ENCODE results near the gene TTLL9. TPM values are rescaled to one million over a fixed set of nuclear protein-coding genes. Genes with fewer than 3 reads are reported as not detected.

TTLL9 gene
- total and polyA plus RNA-seq, 7 donors = 0.15 to 1.1 TPM; not detected in 5

- H3K27ac ChIP-seq = no peak overlapping the region
- no peak for TF ChIP-seq POLR2A (IDR thresholded peaks at IDR 0.05)
- TF ChIP-seq EP300 (IDR thresholded peaks at IDR 0.05) = no peak
- no peak for TF ChIP-seq CTCF (IDR thresholded peaks at IDR 0.05)
- TF ChIP-seq POLR2AphosphoS5 (IDR thresholded peaks at IDR 0.05) = no peak
- H3K36me3 ChIP-seq = no peaks in the 10 kb centered on the region
- peaks cover 0 to 20% (median 17%) of the 10 kb centered on the region in 4 donors for H3K4me1 ChIP-seq
- no peak for DNase-seq
- WGBS, 2 donors = 68% methylated on average over 15 of the region's 15 CpGs
- H3K9me3 ChIP-seq = no peaks in the 10 kb centered on the region
- intact Hi-C loops (cut with DNase I) = no loop called here
- peaks cover 8 to 79% (median 39%) of the 10 kb centered on the region in 3 donors for H3K27me3 ChIP-seq
- no peak overlapping the region for H3K4me3 ChIP-seq
These were observed 12.3 kb upstream of the TTLL9 start for GRCh38 chr20:31857861-31858759.

GRCh38 chr20:31858760-31859083 lies 11.7 kb upstream of the TTLL9 start:
- DNase-seq = no peak
- no peaks in the 10 kb centered on the region for H3K36me3 ChIP-seq
- H3K4me1 ChIP-seq = peaks cover 0 to 20% (median 17%) of the 10 kb centered on the region in 4 donors
- no peak overlapping the region for H3K4me3 ChIP-seq
- 33 to 39% methylated on average over 3 of the region's 3 CpGs for WGBS, 2 donors
- H3K27ac ChIP-seq = no peak overlapping the region
- no peaks in the 10 kb centered on the region for H3K9me3 ChIP-seq
- no peak for TF ChIP-seq POLR2A (IDR thresholded peaks at IDR 0.05)
- no peak for TF ChIP-seq CTCF (IDR thresholded peaks at IDR 0.05)
- no peak for TF ChIP-seq POLR2AphosphoS5 (IDR thresholded peaks at IDR 0.05)
- TF ChIP-seq EP300 (IDR thresholded peaks at IDR 0.05) = no peak
- H3K27me3 ChIP-seq = peaks cover 8 to 74% (median 39%) of the 10 kb centered on the region in 3 donors
- intact Hi-C loops (cut with DNase I) = no loop called here

GRCh38 chr20:31859266-31859997 lies 11.0 kb upstream of the TTLL9 start:
- 87 to 95% methylated on average over 5 of the region's 5 CpGs for WGBS, 2 donors
- H3K4me1 ChIP-seq = peaks cover 0 to 20% (median 17%) of the 10 kb centered on the region in 4 donors
- H3K27ac ChIP-seq = no peak overlapping the region
- intact Hi-C loops (cut with DNase I) = no loop called here
- no peaks in the 10 kb centered on the region for H3K9me3 ChIP-seq
- no peaks in the 10 kb centered on the region for H3K36me3 ChIP-seq
- TF ChIP-seq POLR2AphosphoS5 (IDR thresholded peaks at IDR 0.05) (no peak), POLR2A (IDR thresholded peaks at IDR 0.05) (no peak), CTCF (IDR thresholded peaks at IDR 0.05) (no peak), EP300 (IDR thresholded peaks at IDR 0.05) (no peak)
- DNase-seq = no peak
- H3K27me3 ChIP-seq = peaks cover 8 to 72% (median 39%) of the 10 kb centered on the region in 3 donors
- no peak overlapping the region for H3K4me3 ChIP-seq

GRCh38 chr20:31859998-31860380 lies 10.4 kb upstream of the TTLL9 start:
- Histone ChIP-seq H3K4me3 (no peak overlapping the region), H3K36me3 (no peaks in the 10 kb centered on the region), H3K27ac (no peak overlapping the region), H3K27me3 (peaks cover 8 to 72% (median 39%) of the 10 kb centered on the region in 3 donors), H3K9me3 (no peaks in the 10 kb centered on the region), H3K4me1 (peaks cover 0 to 20% (median 17%) of the 10 kb centered on the region in 4 donors)
- no peak for TF ChIP-seq POLR2AphosphoS5 (IDR thresholded peaks at IDR 0.05)
- TF ChIP-seq EP300 (IDR thresholded peaks at IDR 0.05) = no peak
- no peak for TF ChIP-seq CTCF (IDR thresholded peaks at IDR 0.05)
- no peak for TF ChIP-seq POLR2A (IDR thresholded peaks at IDR 0.05)
- intact Hi-C loops (cut with DNase I) = no loop called here
- DNase-seq = no peak
- WGBS, 2 donors = 31 to 66% methylated on average over 7 of the region's 7 CpGs
